HG03442 (cell line): ENCODE measurements around the gene ZDHHC13.

ENCODE experiments used
- ATAC-seq: cut with Tn5 transposase; IDR thresholded peaks from one replicate; pipeline ENCODE4 v1.9.1; 2021; ENCODE audit warnings: mild to moderate bottlenecking, moderate library complexity; ENCODE audit not compliant: unreplicated experiment

Gene ZDHHC13

GRCh38 chr11:19163617-19164016 lies 46.6 kb downstream of the ZDHHC13 start:
- ATAC-seq: no peak

GRCh38 chr11:19164230-19164855 lies 47.4 kb downstream of the ZDHHC13 start:
- ATAC-seq: no peak

GRCh38 chr11:19164881-19165280 lies 47.9 kb downstream of the ZDHHC13 start:
- no peak for ATAC-seq

- no peak for ATAC-seq
These were observed 51.1 kb downstream of the ZDHHC13 start for GRCh38 chr11:19168090-19168489.

GRCh38 chr11:19173004-19173689 lies 56.2 kb downstream of the ZDHHC13 start:
- ATAC-seq: no peak

GRCh38 chr11:19173964-19174638 lies 57.1 kb downstream of the ZDHHC13 start:
- no peak for ATAC-seq

GRCh38 chr11:19176629-19177186 lies 59.7 kb downstream of the ZDHHC13 start:
- no peak for ATAC-seq

- ATAC-seq: no peak
These were observed 64.7 kb downstream of the ZDHHC13 start for GRCh38 chr11:19181531-19182261.

GRCh38 chr11:19183646-19184045 lies 66.7 kb downstream of the ZDHHC13 start:
- no peak for ATAC-seq

- ATAC-seq: no peak
These were observed 68.1 kb downstream of the ZDHHC13 start for GRCh38 chr11:19185036-19185435.

- ATAC-seq: no peak
These were observed 68.6 kb downstream of the ZDHHC13 start for GRCh38 chr11:19185516-19186052.

GRCh38 chr11:19187114-19187832 lies 70.3 kb downstream of the ZDHHC13 start:
- no peak for ATAC-seq

GRCh38 chr11:19187833-19188258 lies 70.9 kb downstream of the ZDHHC13 start:
- no peak for ATAC-seq

GRCh38 chr11:19191530-19192169 lies 74.7 kb downstream of the ZDHHC13 start:
- no peak for ATAC-seq

- ATAC-seq: no peak
These were observed 76.9 kb downstream of the ZDHHC13 start for GRCh38 chr11:19193916-19194315.

- no peak for ATAC-seq
These were observed 77.8 kb downstream of the ZDHHC13 start for GRCh38 chr11:19194620-19195308.

GRCh38 chr11:19196432-19196831 lies 79.5 kb downstream of the ZDHHC13 start:
- ATAC-seq: no peak

- ATAC-seq: no peak
These were observed 82.1 kb downstream of the ZDHHC13 start for GRCh38 chr11:19199048-19199447.

GRCh38 chr11:19199771-19200170 lies 82.8 kb downstream of the ZDHHC13 start:
- ATAC-seq: no peak
